HG02623 (cell line): ENCODE measurements around the gene GGA2.

Source experiments
- ATAC-seq: cut with Tn5 transposase; IDR thresholded peaks from one replicate; pipeline ENCODE4 v1.9.1; 2021; ENCODE audit warnings: moderate library complexity; ENCODE audit not compliant: unreplicated experiment

The GGA2 gene

DNA sequence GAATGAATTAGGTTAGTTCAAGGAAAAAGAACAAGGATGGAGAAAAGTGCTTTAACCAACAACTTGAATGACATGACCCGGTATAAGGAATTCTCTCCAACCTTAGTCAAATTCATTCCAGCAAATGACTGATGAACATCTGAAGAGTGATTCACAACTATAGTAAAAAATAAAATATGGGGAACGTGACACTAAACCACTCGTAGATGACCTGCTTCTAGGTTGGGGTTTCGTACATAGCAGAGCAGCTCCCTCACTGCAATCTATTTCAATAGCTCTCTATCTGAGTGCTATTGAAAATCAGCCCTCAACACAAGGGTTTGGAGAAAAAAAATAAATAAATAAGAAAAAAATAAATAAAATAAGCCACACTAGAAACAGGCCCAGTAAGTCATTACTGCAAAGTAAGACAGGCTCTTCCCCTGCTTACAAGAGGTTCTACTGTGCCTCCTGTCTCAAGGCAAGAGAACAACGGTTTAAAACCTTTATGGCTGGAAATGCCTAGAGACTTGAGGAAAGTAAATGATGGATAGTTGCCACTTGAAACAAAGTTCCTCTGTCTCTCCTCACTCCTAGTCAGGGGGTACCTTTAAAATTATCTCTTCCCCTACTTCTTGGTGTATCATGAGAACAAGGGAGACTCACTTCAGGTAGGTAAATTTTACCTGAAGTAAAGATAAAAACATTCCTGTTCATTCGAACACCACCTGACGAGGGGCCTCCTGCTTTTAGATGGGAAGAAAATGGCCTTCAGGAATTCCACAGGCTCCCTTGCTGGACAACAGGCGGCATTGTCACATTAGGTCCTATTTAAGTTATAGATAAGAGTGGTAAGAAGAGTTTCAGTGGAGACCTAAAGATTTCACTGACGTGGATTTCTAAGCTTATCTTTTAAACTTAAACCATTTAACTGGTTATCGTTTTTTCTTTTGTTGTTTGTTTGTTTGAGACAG lies 77.8 kb downstream of the GGA2 start:
- no peak for ATAC-seq

DNA sequence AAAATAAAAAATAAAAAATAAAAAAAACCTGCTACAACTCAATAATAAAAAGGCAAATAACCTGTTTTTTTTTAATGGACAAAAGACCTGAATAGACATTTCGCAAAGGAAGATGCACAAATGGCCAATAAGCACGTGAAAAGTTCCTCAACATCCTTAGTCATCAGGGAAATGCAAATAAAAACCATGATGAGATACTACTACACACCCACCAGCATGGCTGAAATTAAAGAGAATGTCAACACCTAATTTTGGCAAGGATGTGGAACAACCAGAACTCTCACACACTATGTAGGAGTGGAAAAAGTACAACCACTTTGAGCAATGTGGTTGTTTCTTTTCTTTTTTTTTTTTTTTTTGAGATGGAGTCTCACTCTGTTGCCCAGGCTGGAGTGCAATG lies 81.9 kb downstream of the GGA2 start:
- ATAC-seq: no peak

DNA sequence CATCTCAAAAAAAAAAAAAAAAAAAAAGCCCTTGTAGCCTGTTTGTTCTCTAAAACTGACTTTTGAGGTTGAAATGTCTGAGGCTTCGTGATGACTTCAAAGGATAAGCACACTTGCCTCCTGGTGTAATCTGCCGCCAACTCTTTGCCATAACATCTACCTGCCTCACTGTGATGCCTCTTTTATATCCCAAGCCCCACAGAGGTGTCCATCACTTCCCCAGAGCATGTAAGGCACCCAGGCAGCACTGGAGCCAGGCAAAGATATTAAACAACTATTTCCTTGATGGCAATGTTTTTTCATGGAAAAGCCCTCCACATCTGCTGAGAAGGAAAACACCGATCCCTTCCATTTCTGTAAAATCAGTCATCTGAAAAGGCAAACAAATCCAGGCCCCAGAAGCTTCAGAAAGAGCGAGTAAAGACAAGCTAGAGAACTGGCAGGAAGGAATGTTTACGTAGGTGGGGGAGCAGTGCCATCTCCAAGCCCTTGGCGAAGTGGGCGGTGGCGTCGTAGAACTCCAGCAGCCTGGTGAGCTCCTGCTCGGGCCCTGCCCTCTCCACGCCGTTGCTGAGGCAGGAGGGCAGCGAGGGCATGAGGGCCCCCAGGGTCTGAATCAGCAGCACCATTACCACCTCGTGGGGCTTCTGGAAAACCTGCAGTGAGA lies 85.9 kb downstream of the GGA2 start:
- no peak for ATAC-seq

DNA sequence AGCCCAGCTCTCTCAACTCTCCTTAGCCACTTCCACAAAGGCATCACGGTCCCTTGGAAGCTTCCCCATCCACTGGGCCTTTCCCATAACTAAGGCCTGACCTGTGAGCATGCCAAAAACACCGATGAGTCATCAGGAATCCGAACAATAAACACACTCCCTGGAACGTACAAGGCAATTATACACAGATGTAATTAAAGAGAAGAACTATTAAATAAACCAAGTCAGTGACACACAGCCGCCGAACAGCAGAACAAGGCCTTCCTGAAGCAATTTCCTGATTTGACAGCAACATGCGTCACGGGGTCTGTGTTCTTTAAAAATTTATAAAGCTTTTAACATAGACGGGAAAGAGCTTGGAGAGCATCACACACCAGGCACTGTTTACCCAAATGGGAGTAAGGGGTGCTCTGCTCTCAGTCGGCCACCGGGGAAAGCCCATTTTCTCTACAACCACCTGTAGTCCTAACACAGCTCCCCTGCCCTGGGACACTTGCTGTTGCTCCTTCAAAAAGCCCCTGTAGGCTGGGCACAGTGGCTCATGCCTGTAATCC lies 86.7 kb downstream of the GGA2 start:
- no peak for ATAC-seq

DNA sequence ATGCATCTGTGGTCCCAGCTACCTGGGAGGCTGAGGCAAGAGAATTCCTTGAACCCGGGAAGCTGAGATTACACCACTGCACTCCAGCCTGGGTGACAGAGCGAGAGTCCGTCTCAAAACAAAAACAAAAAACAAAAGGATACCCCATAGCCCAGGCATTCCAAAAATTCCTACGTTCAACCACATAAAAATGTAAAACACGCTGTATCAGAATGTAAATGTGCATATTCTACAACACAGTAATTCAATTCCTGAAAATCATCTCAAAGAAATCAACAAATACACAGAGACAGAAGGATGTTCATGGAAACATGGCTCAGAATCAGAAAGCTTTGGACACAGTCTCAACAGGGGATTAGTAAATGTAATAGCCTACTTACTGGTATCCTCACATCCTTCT lies 90.3 kb downstream of the GGA2 start:
- no peak for ATAC-seq

DNA sequence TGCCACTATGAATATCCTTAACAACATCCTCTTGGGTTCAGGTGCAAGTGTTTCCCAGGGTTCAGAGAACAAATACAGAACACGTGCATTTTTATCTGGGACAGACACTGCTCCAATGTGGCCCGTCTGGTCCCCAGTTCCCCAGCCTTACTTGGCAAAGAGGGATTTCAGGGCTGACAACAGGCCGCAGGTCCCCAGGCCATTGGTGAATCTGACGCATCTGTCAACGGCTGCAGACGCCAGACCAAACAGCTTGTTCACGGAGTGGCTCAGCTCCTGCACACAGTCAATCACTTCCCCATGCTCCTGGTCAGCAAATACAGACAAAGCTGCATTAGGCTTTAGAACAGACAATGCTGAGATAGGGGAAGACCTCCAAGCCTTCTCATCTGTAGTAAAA lies 93.5 kb downstream of the GGA2 start:
- no peak for ATAC-seq

DNA sequence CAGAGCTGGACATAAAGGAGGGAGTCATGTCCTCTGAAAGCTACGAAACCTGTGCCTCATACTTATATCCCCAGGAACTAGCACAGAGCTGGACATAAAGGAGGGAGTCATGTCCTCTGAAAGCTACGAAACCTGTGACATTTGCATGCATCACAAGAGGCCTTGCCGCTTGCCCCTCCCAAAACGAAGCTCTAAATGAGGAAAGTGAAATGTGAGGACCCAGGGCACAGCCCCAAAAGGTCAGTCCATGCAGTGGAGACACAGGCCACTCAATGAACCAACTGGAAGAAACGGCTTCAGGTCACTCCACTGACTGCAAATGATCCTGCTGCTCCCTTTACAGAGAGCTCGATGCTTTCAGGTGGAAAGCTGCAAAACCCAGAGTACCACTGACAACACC lies 95.6 kb downstream of the GGA2 start:
- no peak for ATAC-seq
